SIG-M5 treated with dmso at 0.1 percent for 504 hours (cell line): Measurements from ENCODE around the gene DENND5A.
"Not testable (repeated sequence)": the region's sequence is repeated elsewhere in the genome, so short reads cannot be mapped to it uniquely, and the experiment has no call there.

Source experiments
- DNase-seq: peaks from one replicate; lab custom pipeline; 2025; ENCODE audit not compliant: unreplicated experiment; lab: John Stamatoyannopoulos, UW

DENND5A gene

GRCh38 chr11:9219115-9219514 is 46.0 kb downstream of the DENND5A start:
- DNase-seq: no peak

GRCh38 chr11:9214765-9215164 is 50.4 kb downstream of the DENND5A start:
- DNase-seq: no peak

GRCh38 chr11:9211322-9211721 is 53.8 kb downstream of the DENND5A start:
- no peak for DNase-seq

- no peak for DNase-seq
Observed at GRCh38 chr11:9210922-9211320, 54.2 kb downstream of the DENND5A start.

- DNase-seq: no peak
Observed at GRCh38 chr11:9210224-9210921, 54.8 kb downstream of the DENND5A start.

GRCh38 chr11:9209604-9210003 is 55.5 kb downstream of the DENND5A start:
- not testable (repeated sequence) for DNase-seq

- DNase-seq: no peak
Observed at GRCh38 chr11:9208726-9209501, 56.2 kb downstream of the DENND5A start.

GRCh38 chr11:9207229-9207628 is 57.9 kb downstream of the DENND5A start:
- DNase-seq: no peak

GRCh38 chr11:9206496-9206895 is 58.7 kb downstream of the DENND5A start:
- no peak for DNase-seq

- DNase-seq: no peak
Observed at GRCh38 chr11:9203691-9204311, 61.3 kb downstream of the DENND5A start.

- DNase-seq: no peak
Observed at GRCh38 chr11:9201372-9202162, 63.6 kb downstream of the DENND5A start.

- DNase-seq: no peak
Observed at GRCh38 chr11:9200471-9200870, 64.7 kb downstream of the DENND5A start.

- no peak for DNase-seq
Observed at GRCh38 chr11:9193316-9193715, 71.8 kb downstream of the DENND5A start.

GRCh38 chr11:9192561-9192960 is 72.6 kb downstream of the DENND5A start:
- no peak for DNase-seq

GRCh38 chr11:9190326-9191016 is 74.7 kb downstream of the DENND5A start:
- not testable (repeated sequence) for DNase-seq

- not testable (repeated sequence) for DNase-seq
Observed at GRCh38 chr11:9188860-9189259, 76.3 kb downstream of the DENND5A start.

- no peak for DNase-seq
Observed at GRCh38 chr11:9187616-9188015, 77.5 kb downstream of the DENND5A start.

- no peak for DNase-seq
Observed at GRCh38 chr11:9184516-9184915, 80.6 kb downstream of the DENND5A start.

- no peak for DNase-seq
Observed at GRCh38 chr11:9182180-9182871, 82.8 kb downstream of the DENND5A start.

- DNase-seq: no peak
Observed at GRCh38 chr11:9180784-9181183, 84.4 kb downstream of the DENND5A start.
